Epithelial cell of proximal tubule (primary cell): ENCODE measurements around the gene MIB2. TPM values are rescaled to one million over a fixed set of nuclear protein-coding genes. Genes with fewer than 3 reads are reported as not detected.

Experiments
- DNase-seq: peaks from one replicate; pipeline ENCODE4 v3.0.0-alpha.2; 2011; ENCODE audit warnings: low read depth
- H3K4me3 ChIP-seq: 2 replicates; pipeline ENCODE4 v1.5.1; 2011; ENCODE audit warnings: low read depth, mild to moderate bottlenecking, low read length
- total RNA-seq: library from RNA; depleted of rRNA; stranded (reverse); fragments of >200 nt; gene quantifications from 2 replicates; pipeline ENCODE4 v1.2.3, GENCODE V29; 2015
- TF ChIP-seq, protein P1 (sequence below): conservative IDR thresholded peaks from 2 replicates; pipeline ENCODE4 v1.5.1; 2012; ENCODE audit warnings: low read depth, mild to moderate bottlenecking, low read length

The MIB2 gene
- total RNA-seq, 1 donor from 2014 or later = 29.4 TPM

GRCh38 chr1:1620433-1621139 lies 5.3 kb downstream of the MIB2 start:
- TF ChIP-seq, protein P1, sequence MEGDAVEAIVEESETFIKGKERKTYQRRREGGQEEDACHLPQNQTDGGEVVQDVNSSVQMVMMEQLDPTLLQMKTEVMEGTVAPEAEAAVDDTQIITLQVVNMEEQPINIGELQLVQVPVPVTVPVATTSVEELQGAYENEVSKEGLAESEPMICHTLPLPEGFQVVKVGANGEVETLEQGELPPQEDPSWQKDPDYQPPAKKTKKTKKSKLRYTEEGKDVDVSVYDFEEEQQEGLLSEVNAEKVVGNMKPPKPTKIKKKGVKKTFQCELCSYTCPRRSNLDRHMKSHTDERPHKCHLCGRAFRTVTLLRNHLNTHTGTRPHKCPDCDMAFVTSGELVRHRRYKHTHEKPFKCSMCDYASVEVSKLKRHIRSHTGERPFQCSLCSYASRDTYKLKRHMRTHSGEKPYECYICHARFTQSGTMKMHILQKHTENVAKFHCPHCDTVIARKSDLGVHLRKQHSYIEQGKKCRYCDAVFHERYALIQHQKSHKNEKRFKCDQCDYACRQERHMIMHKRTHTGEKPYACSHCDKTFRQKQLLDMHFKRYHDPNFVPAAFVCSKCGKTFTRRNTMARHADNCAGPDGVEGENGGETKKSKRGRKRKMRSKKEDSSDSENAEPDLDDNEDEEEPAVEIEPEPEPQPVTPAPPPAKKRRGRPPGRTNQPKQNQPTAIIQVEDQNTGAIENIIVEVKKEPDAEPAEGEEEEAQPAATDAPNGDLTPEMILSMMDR = no peak
- no peak overlapping the region for H3K4me3 ChIP-seq
- DNase-seq = no peak

DNA sequence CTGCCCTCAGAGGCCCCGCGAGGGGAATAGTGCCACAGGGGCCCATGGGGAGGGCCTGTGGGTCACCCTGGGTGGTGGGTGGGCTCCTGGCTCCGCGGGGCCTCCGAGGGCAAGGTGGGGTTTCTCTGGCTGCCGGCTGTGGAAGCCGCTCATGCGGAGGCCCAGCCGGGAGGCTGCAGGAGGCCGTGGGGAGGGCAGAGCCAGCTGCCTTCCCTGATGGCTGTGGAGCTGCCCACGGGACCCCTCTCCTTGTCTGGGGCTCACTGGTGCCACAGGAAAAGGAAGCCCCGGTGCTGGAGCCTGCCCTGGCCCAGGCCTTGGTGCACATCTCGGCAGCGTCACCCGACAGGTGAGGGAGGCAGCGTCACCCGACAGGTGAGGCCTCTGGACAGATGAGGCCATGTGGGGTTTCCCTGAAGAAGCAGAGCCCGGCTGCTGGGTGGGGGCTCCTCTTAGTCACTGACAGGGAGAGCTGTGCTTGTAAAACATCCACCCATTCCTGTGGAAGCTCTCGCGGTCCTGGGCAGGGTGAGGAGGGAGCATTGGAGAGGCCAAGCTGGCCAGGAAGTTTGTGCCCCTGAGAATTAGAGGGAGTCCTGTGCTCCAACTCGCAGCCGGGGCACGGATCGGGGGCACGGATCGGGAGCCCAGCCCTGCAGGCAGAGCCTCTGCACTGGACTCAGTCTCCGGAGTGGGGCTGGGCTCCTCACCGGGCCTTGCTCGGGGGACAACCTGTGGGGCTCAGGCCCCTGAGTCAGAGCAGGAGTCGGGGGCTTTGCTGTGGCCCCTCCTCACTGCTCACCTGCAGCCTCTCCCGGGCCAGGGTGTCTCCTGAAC lies 6.1 kb downstream of the MIB2 start:
- H3K4me3 ChIP-seq = no peak overlapping the region
- TF ChIP-seq, protein P1 = no peak
- no peak for DNase-seq

DNA sequence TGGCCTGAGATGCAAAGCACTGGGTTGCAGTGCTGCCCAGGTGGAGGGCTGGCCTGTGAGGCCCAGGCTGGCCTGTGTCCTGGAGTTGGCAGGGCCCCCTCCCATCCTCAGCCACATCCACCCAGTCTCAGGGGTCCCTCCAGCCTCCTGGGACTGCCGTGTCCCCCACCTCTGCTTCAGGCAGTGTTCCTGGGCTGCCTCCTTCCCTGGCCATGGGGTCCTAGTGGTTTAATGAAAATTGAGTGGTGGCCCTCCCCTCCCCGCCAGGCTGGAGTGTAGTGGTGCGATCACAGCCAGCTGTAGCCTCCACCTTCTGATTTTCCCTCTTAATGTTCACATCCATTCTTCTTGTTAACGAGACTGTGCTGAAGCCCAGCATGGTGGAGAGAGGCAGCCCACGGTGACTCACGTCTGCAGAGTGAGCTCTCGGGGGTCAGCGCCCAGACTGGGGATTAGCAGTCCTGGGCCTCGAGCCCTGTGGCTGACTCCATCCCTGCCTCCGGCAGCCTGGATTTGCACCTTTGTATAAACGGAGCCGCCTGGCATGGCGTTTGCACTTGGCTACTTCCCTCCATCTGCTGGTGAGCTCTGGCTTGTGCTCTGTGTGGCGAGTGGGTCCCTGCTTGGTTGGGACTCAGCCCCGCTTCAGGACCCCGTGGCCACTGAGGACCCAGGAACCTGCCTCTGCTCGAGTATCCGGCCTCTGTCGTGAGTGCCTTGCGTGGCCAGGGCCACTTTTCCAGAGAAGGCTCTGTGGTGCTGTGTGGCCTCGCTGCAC lies 6.9 kb downstream of the MIB2 start:
- H3K4me3 ChIP-seq = no peak overlapping the region
- TF ChIP-seq, protein P1 = no peak
- DNase-seq = no peak

DNA sequence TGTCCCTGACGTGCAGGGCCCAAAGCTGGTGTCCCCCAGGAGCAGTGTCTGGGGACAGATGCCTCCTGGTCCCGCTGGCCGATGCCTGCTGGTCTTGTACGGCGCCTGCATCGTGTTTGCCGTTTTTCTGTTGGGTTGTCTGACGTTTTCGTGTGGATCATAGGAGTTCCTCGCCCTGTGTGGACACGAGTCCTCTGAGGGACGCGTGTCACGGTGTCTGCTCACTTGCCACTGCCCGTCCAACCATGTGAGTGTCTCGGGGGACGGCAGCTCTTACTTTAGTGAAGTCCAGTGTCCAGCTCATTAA lies 7.4 kb downstream of the MIB2 start:
- DNase-seq = no peak
- TF ChIP-seq, protein P1 = no peak
- H3K4me3 ChIP-seq = no peak overlapping the region

- TF ChIP-seq, protein P1 = no peak
- DNase-seq = no peak
Measured at GRCh38 chr1:1623181-1623630, 7.9 kb downstream of the MIB2 start.

DNA sequence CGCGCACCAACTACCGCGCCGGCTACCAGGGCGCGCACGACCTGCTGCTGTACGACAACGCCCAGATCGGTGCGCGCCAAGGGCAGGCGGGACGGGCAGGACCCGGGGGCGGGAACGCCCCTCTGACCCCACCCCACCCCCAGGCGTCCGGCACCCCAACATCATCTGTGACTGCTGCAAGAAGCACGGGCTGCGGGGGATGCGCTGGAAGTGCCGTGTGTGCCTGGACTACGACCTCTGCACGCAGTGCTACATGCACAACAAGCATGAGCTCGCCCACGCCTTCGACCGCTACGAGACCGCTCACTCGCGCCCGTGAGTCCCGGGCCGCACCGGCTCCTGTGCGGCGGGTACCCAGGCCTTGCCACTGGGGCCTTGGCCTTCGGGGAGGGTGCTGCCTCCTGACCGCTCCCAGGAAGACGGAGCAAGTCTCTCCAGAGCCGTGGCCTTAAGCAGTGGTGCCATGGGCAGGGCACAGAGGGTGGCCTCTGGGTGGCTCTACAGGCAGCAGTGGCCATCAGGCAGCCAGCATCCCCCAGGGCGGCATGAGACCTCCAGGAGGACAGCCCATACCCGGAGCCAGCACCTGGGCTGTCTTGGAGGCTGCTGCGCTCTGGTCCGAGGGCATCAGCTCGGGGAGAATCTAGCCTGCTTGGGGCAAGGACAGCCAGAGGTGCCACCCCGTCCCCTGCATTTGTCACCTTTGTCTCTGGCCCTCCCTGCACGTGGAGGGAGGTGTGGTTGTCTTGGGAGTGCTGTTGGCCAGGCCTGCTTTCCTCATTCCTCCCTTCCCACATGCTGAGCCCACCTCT lies 8.5 kb downstream of the MIB2 start:
- DNase-seq = no peak
- no peak overlapping the region for H3K4me3 ChIP-seq
- TF ChIP-seq, protein P1 = no peak

More at GRCh38 chr1:1623181-1623630, 7.9 kb downstream of the MIB2 start:
- no peak overlapping the region for H3K4me3 ChIP-seq
